ENCODE measurements around the gene ZDHHC4.
"Not testable (repeated sequence)": the region's sequence is repeated elsewhere in the genome, so short reads cannot be mapped to it uniquely, and the experiment has no call there.

The ZDHHC4 gene

DNA sequence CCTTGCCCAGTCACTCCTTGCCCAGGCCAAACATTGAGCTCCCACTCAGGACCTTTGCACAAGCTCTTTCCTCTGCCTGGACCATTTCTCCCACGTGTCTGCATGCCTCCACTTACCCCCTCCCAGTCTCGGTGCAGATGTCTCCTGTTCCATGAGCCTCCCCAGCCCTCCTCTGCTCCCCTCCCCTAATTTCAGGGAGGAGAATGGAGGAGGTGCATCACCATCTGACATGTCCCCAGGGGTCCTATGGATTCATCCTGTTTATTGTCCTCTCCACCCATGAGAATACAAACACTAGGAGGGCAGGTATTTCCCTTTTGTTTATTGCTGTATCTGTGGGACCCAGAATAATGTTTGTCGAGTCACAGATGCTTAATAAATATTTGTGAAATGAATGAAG is 17.4 kb upstream of the ZDHHC4 start:
- no peak for DNase-seq (ENCODE audit: low read depth in 2 of 2, low spot score in 1 of 2)

DNA sequence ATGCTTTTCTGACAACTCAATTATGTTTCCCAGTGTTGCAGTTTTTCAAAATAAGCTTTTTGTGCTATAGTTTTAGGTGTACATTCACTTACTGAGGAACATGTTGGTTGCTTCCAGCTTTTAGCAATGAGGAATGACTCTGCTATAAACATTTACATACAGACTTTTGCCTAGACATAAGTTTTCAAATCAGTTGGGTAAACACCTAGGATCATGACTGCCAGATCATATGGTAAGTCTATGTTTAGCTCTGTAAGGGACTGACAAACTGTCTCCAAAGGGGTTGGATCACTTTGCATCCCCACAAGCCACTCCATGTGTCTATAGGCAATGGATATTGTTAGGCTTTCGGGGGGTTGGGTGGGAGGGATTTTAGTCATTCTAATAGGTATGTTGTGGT is 15.1 kb upstream of the ZDHHC4 start:
- no peak for DNase-seq (ENCODE audit: low read depth in 2 of 2, low spot score in 1 of 2)

- no peak for DNase-seq (ENCODE audit: low read depth in 2 of 2, low spot score in 1 of 2)
These were observed 13.1 kb upstream of the ZDHHC4 start for GRCh38 chr7:6563936-6564770.

- DNase-seq (ENCODE audit: low read depth in 2 of 2, low spot score in 1 of 2), result no peak
These were observed 11.6 kb upstream of the ZDHHC4 start for GRCh38 chr7:6565655-6566054.

GRCh38 chr7:6567886-6568285 is 9.4 kb upstream of the ZDHHC4 start:
- DNase-seq (ENCODE audit: low read depth in 2 of 2, low spot score in 1 of 2), result no peak

- DNase-seq (ENCODE audit: low read depth in 2 of 2, low spot score in 1 of 2), result no peak
These were observed 6.0 kb upstream of the ZDHHC4 start for GRCh38 chr7:6571160-6571779.

DNA sequence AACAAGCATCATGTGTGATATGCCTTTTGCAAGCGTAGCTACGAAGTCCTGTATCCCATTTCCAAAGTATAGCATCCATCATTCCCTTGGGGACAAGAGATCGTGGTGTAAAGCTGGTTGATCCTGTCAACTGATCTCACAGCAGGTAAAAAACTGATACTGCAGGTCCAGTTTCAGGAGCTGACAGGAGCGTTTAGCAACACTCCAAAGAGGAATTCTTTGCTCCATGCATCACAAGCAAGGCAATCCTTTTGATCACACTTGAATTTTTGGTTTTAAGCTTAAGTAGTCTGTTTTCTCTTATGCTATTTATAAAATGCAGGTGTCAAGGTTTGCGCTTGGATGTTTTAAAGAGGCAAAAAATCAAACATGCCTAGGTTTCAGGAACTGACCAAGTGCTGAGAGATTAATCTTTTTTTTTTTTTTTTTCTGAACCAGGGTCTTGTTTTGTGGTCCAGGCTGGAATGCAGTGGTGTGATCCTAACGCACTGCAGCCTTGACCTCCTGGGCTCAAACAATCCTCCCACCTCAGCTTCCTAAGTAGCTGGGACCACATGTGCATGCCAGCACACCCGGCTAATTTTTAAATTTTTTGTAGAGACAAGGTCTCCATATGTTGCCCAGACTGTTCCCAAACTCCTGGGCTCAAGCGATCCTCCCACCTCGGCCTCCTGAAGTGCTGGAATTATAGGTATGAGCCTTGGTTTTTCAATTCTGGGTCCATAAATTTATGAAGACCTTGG is 1.8 kb upstream of the ZDHHC4 start:
- DNase-seq (ENCODE audit: low read depth in 2 of 2, low spot score in 1 of 2), result no peak

DNA sequence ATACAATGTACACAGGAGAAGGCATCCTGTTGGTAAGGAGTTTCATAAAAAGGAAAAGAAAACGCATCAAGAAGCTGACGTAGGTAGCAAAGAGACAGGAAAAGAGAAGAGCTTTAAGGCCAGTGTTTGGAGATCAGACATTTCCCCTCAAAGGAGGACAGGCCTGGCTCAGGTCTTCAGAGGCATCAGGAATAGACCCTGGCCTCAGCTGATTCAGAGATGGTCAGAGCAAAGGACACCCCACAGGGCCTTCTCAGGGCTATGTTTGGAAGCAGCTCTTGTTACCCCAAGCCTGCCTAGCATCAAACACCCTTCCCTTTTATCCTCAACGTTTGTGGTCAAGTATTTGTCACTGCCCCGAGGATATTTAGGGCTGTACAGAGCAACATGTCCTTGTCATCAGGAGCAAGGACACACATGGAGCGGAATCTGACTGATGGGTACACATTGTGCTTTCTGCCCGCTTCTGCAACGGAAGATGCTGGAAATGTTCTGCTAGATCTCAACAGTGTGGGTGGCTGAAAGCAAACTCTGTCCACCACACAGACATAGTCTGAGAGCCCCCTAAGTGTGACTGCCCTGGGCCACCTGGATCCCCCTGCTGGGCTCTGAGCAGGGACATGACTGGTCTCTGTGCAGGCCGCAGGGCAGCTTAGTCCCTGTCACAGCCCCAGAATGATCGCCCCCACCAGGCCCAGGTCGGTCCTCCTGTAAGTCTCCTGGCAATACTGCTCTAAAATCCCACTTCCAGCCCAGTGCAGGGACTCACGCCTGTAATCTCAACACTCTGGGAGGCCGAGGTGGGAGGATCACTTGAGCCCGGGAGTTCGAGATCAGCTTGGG is 1.0 kb upstream of the ZDHHC4 start:
- DNase-seq (ENCODE audit: low read depth in 2 of 2, low spot score in 1 of 2), result no peak

DNA sequence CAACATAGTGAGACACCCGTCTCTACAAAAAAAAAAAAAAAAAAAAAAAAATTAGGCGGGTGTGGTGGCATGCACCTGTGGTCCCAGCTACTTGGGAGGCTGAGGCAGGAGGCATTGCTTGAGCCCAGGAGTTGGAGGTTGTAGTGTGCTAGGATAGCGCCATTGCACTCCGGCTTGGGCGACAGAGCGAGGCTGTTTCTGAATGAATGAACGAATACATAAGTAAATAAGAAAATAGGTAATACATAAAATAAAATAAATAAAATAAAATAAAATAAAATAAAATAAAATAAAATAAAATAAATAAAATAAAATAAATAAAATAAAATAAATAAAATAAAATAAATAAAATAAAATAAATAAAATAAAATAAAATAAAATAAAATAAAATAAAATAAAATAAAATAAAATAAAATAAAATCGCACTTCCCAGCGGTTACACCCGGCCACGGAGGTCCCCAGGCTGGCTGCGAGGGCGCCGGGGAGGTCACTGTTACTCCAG is 336 bp upstream of the ZDHHC4 start:
- not testable (repeated sequence) for DNase-seq (ENCODE audit: low read depth in 2 of 2, low spot score in 1 of 2)

- DNase-seq (ENCODE audit: low read depth in 2 of 2, low spot score in 1 of 2), result no peak
These were observed 1.1 kb downstream of the ZDHHC4 start for GRCh38 chr7:6578114-6579084.

DNA sequence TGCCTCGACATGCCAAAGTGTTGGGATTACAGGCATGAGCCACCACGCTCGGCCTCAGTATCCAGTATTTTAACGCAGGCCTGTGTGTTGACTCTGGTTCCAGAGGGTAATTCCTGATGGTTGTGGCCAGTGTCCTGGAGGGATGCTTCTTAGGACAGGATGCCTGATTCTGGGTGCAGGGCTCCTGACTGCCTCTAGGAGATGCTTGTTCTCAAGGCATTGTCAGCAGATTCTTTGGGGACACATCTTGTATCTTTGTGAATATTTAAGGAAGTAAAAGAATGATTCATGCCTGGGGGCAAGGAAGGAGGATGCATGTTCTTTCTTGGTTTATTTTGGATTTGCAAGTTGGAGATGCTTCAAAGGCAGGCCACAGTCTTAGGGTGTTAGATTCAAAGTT is 2.2 kb downstream of the ZDHHC4 start:
- DNase-seq (ENCODE audit: low read depth in 2 of 2, low spot score in 1 of 2), result no peak

DNA sequence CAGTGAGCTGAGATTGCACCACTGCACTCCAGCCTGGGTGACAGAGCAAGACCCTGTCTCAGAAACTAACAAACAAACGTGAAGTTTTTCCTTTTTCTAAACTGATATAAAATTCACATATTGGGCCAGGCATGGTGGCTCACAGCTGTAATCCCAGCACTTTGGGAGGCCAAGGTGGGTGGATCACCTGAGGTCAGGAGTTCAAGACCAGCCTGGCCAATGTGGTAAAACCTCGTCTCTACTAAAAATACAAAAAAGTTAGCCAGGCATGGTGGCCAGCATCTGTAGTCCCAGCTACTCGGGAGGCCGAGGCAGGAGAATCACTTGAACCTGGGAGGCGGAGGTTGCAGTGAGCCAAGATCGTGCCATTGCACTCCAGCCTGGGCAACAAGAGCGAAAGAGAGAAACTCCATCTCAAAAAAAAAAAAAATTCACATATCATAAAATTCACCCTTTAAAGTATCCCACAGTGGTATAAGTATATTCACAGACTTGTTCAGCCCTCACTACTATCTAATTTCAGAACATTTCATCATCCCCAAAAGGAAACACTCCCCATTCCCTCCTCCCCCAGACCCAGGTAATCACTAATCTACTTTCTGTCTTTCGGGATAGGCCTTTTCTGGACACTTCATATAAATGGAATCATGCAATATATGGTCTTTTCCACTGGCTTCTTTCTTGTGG is 8.6 kb downstream of the ZDHHC4 start:
- DNase-seq (ENCODE audit: low read depth in 2 of 2, low spot score in 1 of 2), result not testable (repeated sequence)

GRCh38 chr7:6588566-6588965 is 11.3 kb downstream of the ZDHHC4 start:
- DNase-seq (ENCODE audit: low read depth in 2 of 2, low spot score in 1 of 2), result no peak

- DNase-seq (ENCODE audit: low read depth in 2 of 2, low spot score in 1 of 2), result no peak
These were observed 12.0 kb downstream of the ZDHHC4 start for GRCh38 chr7:6589151-6589828.

- DNase-seq (ENCODE audit: low read depth in 2 of 2, low spot score in 1 of 2), result peak; percentile 44 to 62
These were observed 12.8 kb downstream of the ZDHHC4 start, which contains the start of gene INTS15 for GRCh38 chr7:6589829-6590644. INTS15 (plus strand) TSS chr7:6590021; CDS start chr7:6590284, 263 bp downstream.

- no peak for DNase-seq (ENCODE audit: low read depth in 2 of 2, low spot score in 1 of 2)
These were observed 13.4 kb downstream of the ZDHHC4 start for GRCh38 chr7:6590645-6591110.

- DNase-seq (ENCODE audit: low read depth in 2 of 2, low spot score in 1 of 2), result no peak
These were observed 22.8 kb downstream of the ZDHHC4 start for GRCh38 chr7:6600093-6600492.

- DNase-seq (ENCODE audit: low read depth in 2 of 2, low spot score in 1 of 2), result no peak
These were observed 27.2 kb downstream of the ZDHHC4 start for GRCh38 chr7:6604458-6604857.

Measured in stimulated activated CD8-positive, alpha-beta memory T cell treated with anti-CD3 and anti-CD28 coated beads, Interleukin-4, amount 100 ng/mL, for 4 hours (primary cell).